Trophoblast cell (in vitro differentiated cells and primary cell): Measurements from ENCODE around the gene LPCAT1.

Source experiments
- DNase-seq, 2 donors: peaks; one replicate each; pipeline ENCODE4 v3.0.0-alpha.2; 2016
- H2AFZ ChIP-seq: 2 replicates; pipeline ENCODE4 v1.6.1; 2013; ENCODE audit warnings: low read length, moderate library complexity, mild to moderate bottlenecking; ENCODE audit not compliant: insufficient read depth, poor library complexity
- H2AK5ac ChIP-seq: 2 replicates; pipeline ENCODE4 v1.6.1; 2013; ENCODE audit warnings: mild to moderate bottlenecking, low read length
- H2BK120ac ChIP-seq: 2 replicates; pipeline ENCODE4 v1.6.1; 2013; ENCODE audit warnings: low read length, mild to moderate bottlenecking, moderate library complexity; ENCODE audit not compliant: insufficient read depth, poor library complexity
- H2BK12ac ChIP-seq: 2 replicates; pipeline ENCODE4 v1.6.1; 2013; ENCODE audit warnings: mild to moderate bottlenecking, low read length, moderate library complexity
- H2BK5ac ChIP-seq: 2 replicates; pipeline ENCODE4 v1.6.1; 2013; ENCODE audit warnings: low read length, low read depth, moderate library complexity, mild to moderate bottlenecking; ENCODE audit not compliant: poor library complexity
- H3K14ac ChIP-seq: 2 replicates; pipeline ENCODE4 v1.6.1; 2013; ENCODE audit warnings: mild to moderate bottlenecking, low read length
- H3K18ac ChIP-seq: 2 replicates; pipeline ENCODE4 v1.6.1; 2013; ENCODE audit warnings: mild to moderate bottlenecking, low read length
- H3K23ac ChIP-seq: 2 replicates; pipeline ENCODE4 v1.6.1; 2013; ENCODE audit warnings: low read length
- H3K27ac ChIP-seq: 2 replicates; pipeline ENCODE4 v1.5.1; 2013; ENCODE audit warnings: low read depth, mild to moderate bottlenecking, inconsistent platforms, low read length, moderate library complexity
- H3K27me3 ChIP-seq: 2 replicates; pipeline ENCODE4 v1.6.1; 2013; ENCODE audit warnings: inconsistent platforms, mild to moderate bottlenecking, low read length, moderate library complexity; ENCODE audit not compliant: insufficient read depth
- H3K36me3 ChIP-seq, 2 experiments: 1 replicate in 1 of 2; 2 replicates in 1 of 2; pipeline ENCODE4 v1.6.1; 2013; ENCODE audit warnings: low read length in 2 of 2, mild to moderate bottlenecking in 2 of 2, moderate library complexity in 1 of 2; ENCODE audit not compliant: insufficient read depth in 2 of 2, control insufficient read depth in 1 of 2
- H3K4ac ChIP-seq: 2 replicates; pipeline ENCODE4 v1.6.1; 2013; ENCODE audit warnings: low read depth, mild to moderate bottlenecking, low read length, moderate library complexity
- H3K4me1 ChIP-seq, 2 experiments: 1 replicate in 1 of 2; 2 replicates in 1 of 2; pipeline ENCODE4 v1.6.1; 2013; ENCODE audit warnings: low read length in 2 of 2, mild to moderate bottlenecking in 2 of 2, moderate library complexity in 1 of 2; ENCODE audit not compliant: insufficient read depth in 2 of 2, control insufficient read depth in 1 of 2
- H3K4me2 ChIP-seq: 2 replicates; pipeline ENCODE4 v1.6.1; 2013; ENCODE audit warnings: inconsistent platforms, mild to moderate bottlenecking, low read length, moderate library complexity
- H3K4me3 ChIP-seq: 2 replicates; pipeline ENCODE4 v1.5.1; 2013; ENCODE audit warnings: mild to moderate bottlenecking, low read depth, low read length, inconsistent platforms
- H3K79me1 ChIP-seq: one replicate; pipeline ENCODE4 v1.6.1; 2013; ENCODE audit warnings: low read length
- H3K79me2 ChIP-seq: 2 replicates; pipeline ENCODE4 v1.6.1; 2013; ENCODE audit warnings: low read length, mild to moderate bottlenecking; ENCODE audit not compliant: control insufficient read depth, insufficient read depth, poor library complexity
- H3K9ac ChIP-seq: 2 replicates; pipeline ENCODE4 v1.6.1; 2013; ENCODE audit warnings: mild to moderate bottlenecking, low read length
- H3K9me3 ChIP-seq: 2 replicates; pipeline ENCODE4 v1.6.1; 2013; ENCODE audit warnings: low read depth, mild to moderate bottlenecking, control low read depth, inconsistent platforms, low read length; ENCODE audit not compliant: insufficient read depth
- H4K12ac ChIP-seq: 2 replicates; pipeline ENCODE4 v1.6.1; 2013; ENCODE audit warnings: low read depth, mild to moderate bottlenecking, low read length, moderate library complexity
- H4K8ac ChIP-seq: 2 replicates; pipeline ENCODE4 v1.6.1; 2013; ENCODE audit warnings: low read depth, mild to moderate bottlenecking, low read length, moderate library complexity
- H4K91ac ChIP-seq: one replicate; pipeline ENCODE4 v1.6.1; 2013; ENCODE audit warnings: low read depth, mild to moderate bottlenecking, low read length, moderate library complexity
- WGBS: extraction: QIAGEN DNeasy Blood & Tissue Kit; methylation state at CpG from one replicate; pipeline ENCODE4 v1.1.7; 2013; ENCODE audit warnings: missing lambda C conversion rate; ENCODE audit not compliant: insufficient read length, insufficient coverage; ENCODE audit errors: extremely low coverage; 5-methylcytosine and 5-hydroxymethylcytosine counted together

LPCAT1 gene

DNA sequence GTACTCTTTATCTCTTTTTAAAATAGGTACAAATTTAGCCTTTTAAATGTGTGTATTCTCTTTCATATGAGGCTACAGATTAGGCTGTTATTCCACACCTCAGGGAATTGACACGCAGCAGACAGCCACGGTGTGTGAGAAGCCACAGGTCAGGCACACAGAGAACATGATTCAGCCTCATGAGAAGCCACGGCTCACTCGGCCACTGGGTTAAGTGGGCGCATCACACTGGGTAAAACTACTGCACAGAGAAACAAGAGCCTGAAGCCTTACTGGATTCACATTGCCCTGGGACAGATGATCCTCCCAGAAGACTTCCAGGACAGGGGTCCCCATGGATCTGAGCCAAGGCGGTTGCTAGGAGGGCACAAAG, 28.2 kb downstream of the LPCAT1 start:
- H3K9me3 ChIP-seq: peaks cover 4% of the 10 kb centered on the region
- no peak overlapping the region for H3K27ac ChIP-seq
- no peak overlapping the region for H4K8ac ChIP-seq
- H2BK12ac ChIP-seq: no peak overlapping the region
- no peak overlapping the region for H3K9ac ChIP-seq
- H4K91ac ChIP-seq: no peak overlapping the region
- H2AK5ac ChIP-seq: no peak overlapping the region
- H3K4me2 ChIP-seq: no peak overlapping the region
- no CpG with 5 or more reads among the region's 6 CpGs for WGBS
- H3K14ac ChIP-seq: no peak overlapping the region
- H2BK5ac ChIP-seq: no peak overlapping the region
- H2AFZ ChIP-seq: no peak overlapping the region
- H4K12ac ChIP-seq: no peak overlapping the region
- no peak overlapping the region for H3K4me3 ChIP-seq
- H3K23ac ChIP-seq: no peak overlapping the region
- peaks cover 67 to 80% of the 10 kb centered on the region in 2 experiments for H3K36me3 ChIP-seq
- no peaks in the 10 kb centered on the region for H3K27me3 ChIP-seq
- peaks cover 0 to 4% of the 10 kb centered on the region in 2 experiments for H3K4me1 ChIP-seq
- H3K79me2 ChIP-seq: no peaks in the 10 kb centered on the region
- H3K79me1 ChIP-seq: no peaks in the 10 kb centered on the region
- no peak overlapping the region for H2BK120ac ChIP-seq
- no peak overlapping the region for H3K4ac ChIP-seq
- DNase-seq: no peak
- no peak overlapping the region for H3K18ac ChIP-seq

DNA sequence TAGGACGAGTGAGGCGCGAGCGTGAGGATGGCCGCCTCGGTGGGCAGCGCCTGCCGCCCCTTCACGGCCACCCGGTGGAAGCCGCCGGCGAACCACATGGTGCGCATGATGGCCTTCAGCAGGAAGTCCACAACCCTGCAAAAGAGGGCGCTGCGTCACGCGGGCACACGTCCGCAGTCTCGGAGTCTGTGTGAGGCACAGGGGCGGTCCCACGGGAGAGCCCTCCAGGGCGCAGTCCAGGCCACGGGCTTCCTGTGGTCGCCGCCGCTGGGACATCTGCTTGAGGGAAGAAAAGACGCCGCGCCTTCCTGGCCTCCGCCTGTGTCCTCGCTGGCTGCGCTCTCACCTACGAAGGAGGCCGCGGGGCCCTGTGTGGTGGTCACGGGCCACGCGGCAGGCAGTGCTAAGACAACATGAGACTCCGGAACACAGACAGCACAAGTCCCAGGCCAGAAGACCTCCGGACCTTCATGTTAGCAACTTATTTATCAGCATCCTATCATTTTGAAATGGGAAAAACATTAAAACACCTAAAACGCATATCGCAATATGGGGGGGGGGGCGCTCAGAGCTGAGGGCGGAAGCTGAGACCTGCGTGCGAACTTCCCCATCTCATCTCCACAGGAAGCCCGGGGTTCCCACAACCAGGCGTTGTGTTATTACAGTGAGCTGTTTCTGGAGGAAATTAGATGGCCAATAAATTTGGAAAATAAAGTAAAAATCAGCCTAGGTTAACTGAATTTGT, 28.8 kb downstream of the LPCAT1 start:
- H3K36me3 ChIP-seq: peaks cover 70 to 83% of the 10 kb centered on the region in 2 experiments
- peaks cover 0 to 4% of the 10 kb centered on the region in 2 experiments for H3K4me1 ChIP-seq
- H3K4ac ChIP-seq: no peak overlapping the region
- no peak overlapping the region for H2BK5ac ChIP-seq
- H4K12ac ChIP-seq: no peak overlapping the region
- no peak overlapping the region for H4K8ac ChIP-seq
- WGBS: no CpG with 5 or more reads among the region's 50 CpGs
- no peak overlapping the region for H2AK5ac ChIP-seq
- H2BK120ac ChIP-seq: no peak overlapping the region
- DNase-seq: peak in 1 of 2 donors; percentile 24
- no peaks in the 10 kb centered on the region for H3K79me1 ChIP-seq
- H3K18ac ChIP-seq: peak overlapping the region; percentile 9
- H4K91ac ChIP-seq: no peak overlapping the region
- no peaks in the 10 kb centered on the region for H3K79me2 ChIP-seq
- H3K9ac ChIP-seq: no peak overlapping the region
- no peak overlapping the region for H3K4me3 ChIP-seq
- H3K9me3 ChIP-seq: peaks cover 4% of the 10 kb centered on the region
- no peak overlapping the region for H3K23ac ChIP-seq
- H3K4me2 ChIP-seq: no peak overlapping the region
- no peak overlapping the region for H3K14ac ChIP-seq
- H3K27ac ChIP-seq: no peak overlapping the region
- no peaks in the 10 kb centered on the region for H3K27me3 ChIP-seq
- no peak overlapping the region for H2BK12ac ChIP-seq
- no peak overlapping the region for H2AFZ ChIP-seq

DNA sequence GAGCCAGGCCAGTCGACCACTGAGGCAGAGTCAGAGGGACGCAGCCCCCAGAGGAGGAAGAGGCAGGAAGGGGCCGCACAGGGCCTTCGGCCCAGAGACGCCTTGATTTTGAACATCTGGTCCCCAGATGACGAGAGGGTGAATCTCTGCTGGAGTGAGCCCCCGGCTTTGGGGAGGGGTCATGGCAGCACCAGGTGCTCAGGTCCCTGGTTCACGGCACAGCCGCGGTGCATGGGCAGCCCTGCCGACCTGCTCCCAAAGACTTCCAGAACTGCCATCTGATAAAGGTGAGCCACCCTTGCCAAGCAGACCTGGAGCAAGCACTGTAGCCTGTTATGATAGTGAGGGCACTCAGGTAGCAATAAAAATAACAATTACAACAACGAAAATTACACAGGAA, 29.8 kb downstream of the LPCAT1 start:
- no peak overlapping the region for H2BK12ac ChIP-seq
- no peak overlapping the region for H3K4me2 ChIP-seq
- H3K18ac ChIP-seq: no peak overlapping the region
- no peak for DNase-seq
- no peaks in the 10 kb centered on the region for H3K27me3 ChIP-seq
- H3K14ac ChIP-seq: no peak overlapping the region
- no peak overlapping the region for H2BK5ac ChIP-seq
- WGBS: no CpG with 5 or more reads among the region's 12 CpGs
- no peak overlapping the region for H4K8ac ChIP-seq
- no peak overlapping the region for H2AK5ac ChIP-seq
- peaks cover 2% of the 10 kb centered on the region for H3K9me3 ChIP-seq
- H3K36me3 ChIP-seq: peaks cover 72 to 84% of the 10 kb centered on the region in 2 experiments
- no peak overlapping the region for H3K9ac ChIP-seq
- H4K12ac ChIP-seq: no peak overlapping the region
- no peak overlapping the region for H3K23ac ChIP-seq
- no peak overlapping the region for H3K27ac ChIP-seq
- peaks cover 0 to 4% of the 10 kb centered on the region in 2 experiments for H3K4me1 ChIP-seq
- no peaks in the 10 kb centered on the region for H3K79me2 ChIP-seq
- no peak overlapping the region for H3K4me3 ChIP-seq
- H3K4ac ChIP-seq: no peak overlapping the region
- H2BK120ac ChIP-seq: no peak overlapping the region
- no peaks in the 10 kb centered on the region for H3K79me1 ChIP-seq
- no peak overlapping the region for H2AFZ ChIP-seq
- H4K91ac ChIP-seq: no peak overlapping the region

DNA sequence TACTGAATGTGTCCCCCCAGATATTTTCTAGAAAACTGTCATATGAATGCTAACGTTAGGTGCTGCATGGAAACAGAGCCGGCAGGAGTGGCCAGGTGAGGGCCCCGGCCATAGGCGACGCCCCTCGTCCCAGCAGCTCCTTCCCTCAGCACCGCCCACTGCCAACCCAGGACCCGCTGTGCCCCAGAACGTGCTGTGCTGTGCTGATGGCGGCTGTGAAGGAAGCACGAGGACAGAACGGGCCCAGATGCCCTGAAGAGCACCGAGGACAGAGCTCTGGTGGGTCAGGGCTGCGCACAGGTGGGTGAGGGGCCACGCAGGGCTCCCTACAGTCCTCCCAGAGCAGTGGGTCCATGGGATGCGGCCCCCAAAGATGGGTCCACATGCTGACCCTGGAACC, 30.3 kb downstream of the LPCAT1 start:
- no peaks in the 10 kb centered on the region for H3K79me2 ChIP-seq
- peaks cover 2% of the 10 kb centered on the region for H3K9me3 ChIP-seq
- H3K9ac ChIP-seq: no peak overlapping the region
- peaks cover 77 to 84% of the 10 kb centered on the region in 2 experiments for H3K36me3 ChIP-seq
- no peak overlapping the region for H2BK120ac ChIP-seq
- no peak for DNase-seq
- H3K79me1 ChIP-seq: no peaks in the 10 kb centered on the region
- H3K14ac ChIP-seq: no peak overlapping the region
- no peak overlapping the region for H2AFZ ChIP-seq
- no peak overlapping the region for H3K18ac ChIP-seq
- H3K27me3 ChIP-seq: no peaks in the 10 kb centered on the region
- no peak overlapping the region for H3K23ac ChIP-seq
- H4K91ac ChIP-seq: no peak overlapping the region
- H4K12ac ChIP-seq: no peak overlapping the region
- no peak overlapping the region for H2BK12ac ChIP-seq
- no peak overlapping the region for H2BK5ac ChIP-seq
- no peak overlapping the region for H3K4ac ChIP-seq
- WGBS: no CpG with 5 or more reads among the region's 16 CpGs
- no peak overlapping the region for H2AK5ac ChIP-seq
- no peak overlapping the region for H3K4me3 ChIP-seq
- H3K27ac ChIP-seq: no peak overlapping the region
- no peak overlapping the region for H4K8ac ChIP-seq
- H3K4me2 ChIP-seq: no peak overlapping the region
- peaks cover 0 to 4% of the 10 kb centered on the region in 2 experiments for H3K4me1 ChIP-seq
